Mesodermal cell (in vitro differentiated cells): ENCODE measurements around the gene RBM33.

Experiments
- H3K27ac ChIP-seq: 2 replicates; pipeline ENCODE4 v1.7.0; 2013; ENCODE audit warnings: mild to moderate bottlenecking, low read depth, low read length, moderate library complexity; ENCODE audit not compliant: severe bottlenecking
- H3K36me3 ChIP-seq: 2 replicates; pipeline ENCODE4 v1.7.1; 2013; ENCODE audit warnings: mild to moderate bottlenecking, low read length, moderate library complexity; ENCODE audit not compliant: control insufficient read depth, insufficient read depth
- H3K4me1 ChIP-seq: one replicate; pipeline ENCODE4 v1.7.1; 2013; ENCODE audit warnings: mild to moderate bottlenecking, low read length; ENCODE audit not compliant: insufficient read depth, control insufficient read depth, poor library complexity, severe bottlenecking
- H3K4me3 ChIP-seq: 2 replicates; pipeline ENCODE4 v1.7.0; 2013; ENCODE audit warnings: low read length, control low read depth, mild to moderate bottlenecking; ENCODE audit not compliant: insufficient read depth, poor library complexity, severe bottlenecking; ENCODE audit errors: extremely low read depth
- H3K9me3 ChIP-seq: 2 replicates; pipeline ENCODE4 v1.7.1; 2013; ENCODE audit warnings: mild to moderate bottlenecking, low read length, moderate library complexity; ENCODE audit not compliant: control insufficient read depth
- WGBS, 2 experiments: methylation state at CpG; one replicate each; pipeline ENCODE4 v1.1.5; 2013; ENCODE audit warnings: missing lambda C conversion rate in 2 of 2; ENCODE audit not compliant: insufficient coverage in 2 of 2; 5-methylcytosine and 5-hydroxymethylcytosine counted together

RBM33 gene

DNA sequence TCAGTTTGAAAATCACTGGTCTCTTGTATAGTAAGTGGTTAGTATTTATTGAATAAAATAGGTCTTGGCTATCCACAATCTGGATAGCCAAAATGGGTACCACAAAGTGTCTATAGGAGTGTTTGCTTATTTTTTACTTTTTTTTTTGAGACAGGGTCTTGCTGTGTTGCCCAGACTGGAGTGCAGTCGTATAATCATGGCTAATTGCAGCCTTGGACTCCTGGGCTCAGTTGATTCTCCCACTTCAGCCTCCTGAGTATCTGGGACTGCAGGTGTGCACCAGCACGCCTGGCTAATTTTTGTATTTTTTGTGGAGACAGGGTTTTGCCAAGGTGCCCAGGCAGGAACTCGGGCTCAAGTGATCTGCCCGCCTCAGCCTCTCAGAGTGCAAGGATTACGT is 2.8 kb downstream of the RBM33 start:
- Histone ChIP-seq H3K9me3 (peaks cover 19% of the 10 kb centered on the region), H3K4me1 (no peaks in the 10 kb centered on the region), H3K36me3 (peaks cover 49% of the 10 kb centered on the region), H3K27ac (no peak overlapping the region), H3K4me3 (no peak overlapping the region)
- 77% methylated on average over 5 of the region's 5 CpGs for WGBS, 2 experiments

GRCh38 chr7:155647734-155648133 is 3.3 kb downstream of the RBM33 start:
- Histone ChIP-seq H3K4me1 (no peaks in the 10 kb centered on the region), H3K27ac (no peak overlapping the region), H3K36me3 (peaks cover 46% of the 10 kb centered on the region), H3K9me3 (peaks cover 19% of the 10 kb centered on the region), H3K4me3 (no peak overlapping the region)
- WGBS, 2 experiments = 100% methylated on average over 1 of the region's 2 CpGs; no CpG with 5 or more reads in 1 of the 2 experiments

DNA sequence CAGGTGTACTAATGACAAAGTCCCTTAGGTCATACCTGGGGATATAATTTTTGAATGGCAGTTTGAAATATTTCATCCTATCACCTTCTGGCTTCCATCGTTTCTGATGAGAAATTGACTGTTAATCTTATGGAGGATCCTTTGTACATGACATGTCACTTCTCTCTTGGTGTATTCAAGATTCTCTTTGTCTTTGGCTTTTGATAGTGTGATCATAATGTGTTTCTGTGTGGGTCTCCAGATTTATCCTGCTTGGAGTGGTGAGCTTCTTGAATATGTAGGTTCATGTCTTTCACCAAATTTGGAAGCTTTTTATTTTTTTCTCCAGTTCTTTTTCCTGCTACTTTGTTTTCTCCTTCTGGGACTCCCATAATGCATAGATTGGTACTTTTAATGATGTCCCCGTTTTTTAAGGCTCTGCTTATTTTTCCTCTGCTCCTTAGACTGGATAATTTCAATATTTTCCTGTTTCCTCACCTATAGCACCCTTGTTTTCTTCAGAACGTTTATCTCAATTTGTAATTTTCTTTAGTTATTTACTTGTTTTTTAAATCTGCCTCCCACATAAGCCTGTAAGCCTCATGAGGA is 4.4 kb downstream of the RBM33 start:
- Histone ChIP-seq H3K27ac (no peak overlapping the region), H3K36me3 (peaks cover 42% of the 10 kb centered on the region), H3K4me3 (no peak overlapping the region), H3K9me3 (peaks cover 19% of the 10 kb centered on the region), H3K4me1 (no peaks in the 10 kb centered on the region)
- whole genome bisulfite sequencing, 2 experiments = 100% methylated on average over 1 of the region's 3 CpGs; no CpG with 5 or more reads in 1 of the 2 experiments

DNA sequence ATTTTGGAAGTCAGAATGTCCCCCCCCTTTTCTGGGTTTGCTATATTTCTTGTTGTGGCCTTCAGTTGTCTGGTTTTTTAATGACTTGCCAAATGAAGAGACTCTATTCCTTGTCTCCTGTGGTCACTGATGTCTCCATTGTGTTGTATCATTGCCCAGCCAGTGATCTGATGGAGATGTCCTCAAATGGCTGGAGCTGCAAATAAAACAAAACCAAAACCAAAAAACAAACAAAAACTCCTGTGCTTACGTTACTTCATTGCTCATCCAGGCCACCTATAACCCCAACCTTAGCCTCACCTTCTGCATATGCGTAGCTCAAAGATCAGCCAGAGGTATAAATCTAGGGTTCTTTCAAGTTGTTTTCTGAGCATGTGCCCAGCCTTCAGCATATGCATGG is 5.1 kb downstream of the RBM33 start:
- Histone ChIP-seq H3K4me1 (no peaks in the 10 kb centered on the region), H3K4me3 (no peak overlapping the region), H3K27ac (no peak overlapping the region), H3K9me3 (peaks cover 19% of the 10 kb centered on the region), H3K36me3 (peaks cover 42% of the 10 kb centered on the region)
- 92 to 96% methylated on average over 2 of the region's 2 CpGs for WGBS, 2 experiments

DNA sequence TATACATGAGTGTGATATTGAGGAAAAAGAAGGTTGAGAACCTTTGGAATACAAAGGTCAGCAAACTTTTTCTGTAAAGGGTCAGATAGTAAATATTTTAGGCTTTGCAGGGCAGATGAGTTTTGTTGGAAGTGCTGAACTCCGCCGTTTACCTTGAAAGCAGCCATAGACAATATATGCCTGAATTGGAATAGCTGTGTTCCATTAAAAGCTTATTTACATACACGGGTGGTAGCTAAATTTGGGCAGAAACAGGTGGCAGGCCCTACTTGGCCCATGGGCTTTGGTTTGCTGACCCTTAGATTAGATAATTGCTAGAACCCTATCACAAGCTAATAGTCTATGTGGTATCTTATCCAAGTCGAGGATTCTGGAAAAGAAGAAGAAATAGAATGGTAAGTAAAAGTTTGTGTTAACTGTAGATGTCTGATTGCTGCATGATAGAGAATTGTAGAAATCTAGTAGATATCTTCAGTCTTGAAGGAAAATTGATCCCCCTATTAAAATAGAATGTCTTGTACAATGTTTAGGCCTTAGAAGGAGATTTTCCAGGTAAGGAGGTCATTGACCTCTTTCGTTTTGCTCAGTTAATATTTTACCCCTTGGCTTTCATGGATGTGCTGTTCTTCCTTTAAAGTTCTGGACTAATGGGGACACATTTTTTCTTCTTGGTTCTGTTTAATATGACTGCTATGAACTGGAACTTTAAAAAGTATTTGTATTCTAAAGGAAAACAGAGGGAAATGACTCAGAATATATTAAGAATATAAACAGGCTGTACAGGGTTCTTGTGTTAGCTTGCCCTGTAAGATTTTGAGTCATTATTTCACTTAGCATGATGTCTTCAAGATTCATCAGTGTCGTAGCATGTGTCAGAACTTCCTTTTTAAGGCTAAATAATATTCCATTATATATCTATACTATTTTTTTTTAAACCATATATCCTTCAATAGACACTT is 8.0 kb downstream of the RBM33 start:
- Histone ChIP-seq H3K27ac (no peak overlapping the region), H3K9me3 (peaks cover 19% of the 10 kb centered on the region), H3K36me3 (peaks cover 29% of the 10 kb centered on the region), H3K4me3 (no peak overlapping the region), H3K4me1 (no peaks in the 10 kb centered on the region)
- WGBS, 2 experiments = 91 to 100% methylated on average over 4 of the region's 6 CpGs

GRCh38 chr7:155653803-155654202 is 9.3 kb downstream of the RBM33 start:
- Histone ChIP-seq H3K27ac (no peak overlapping the region), H3K4me3 (no peak overlapping the region), H3K9me3 (peaks cover 10% of the 10 kb centered on the region), H3K4me1 (no peaks in the 10 kb centered on the region), H3K36me3 (peaks cover 16% of the 10 kb centered on the region)
- 94 to 96% methylated on average over 2 of the region's 2 CpGs for WGBS, 2 experiments

DNA sequence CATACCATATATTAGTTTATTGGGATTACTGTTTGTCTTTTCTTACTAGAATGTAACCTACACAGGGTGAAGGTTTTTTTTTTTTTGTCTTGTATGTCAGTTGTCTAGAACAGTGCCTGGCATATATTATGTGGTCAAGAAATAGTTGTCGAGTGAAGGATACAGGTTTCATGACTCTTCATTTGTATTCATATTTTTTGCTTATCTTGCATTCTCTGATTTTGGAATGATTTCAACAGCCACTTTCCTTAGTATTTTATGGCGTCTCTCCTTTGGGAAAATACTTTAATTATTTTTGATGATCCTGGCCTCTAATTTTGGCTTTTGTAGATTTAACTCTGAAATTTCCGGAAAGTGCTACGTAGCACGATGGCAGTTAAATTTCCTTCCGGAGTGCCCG is 12.4 kb downstream of the RBM33 start:
- WGBS, 2 experiments = 58 to 75% methylated on average over 4 to 5 of the region's 7 CpGs
- Histone ChIP-seq H3K4me3 (no peak overlapping the region), H3K4me1 (no peaks in the 10 kb centered on the region), H3K9me3 (no peaks in the 10 kb centered on the region), H3K36me3 (peaks cover 4% of the 10 kb centered on the region), H3K27ac (no peak overlapping the region)

- no peaks in the 10 kb centered on the region for H3K9me3 ChIP-seq
- 90 to 100% methylated on average over 1 to 2 of the region's 5 CpGs for WGBS, 2 experiments
- no peak overlapping the region for H3K4me3 ChIP-seq
- peaks cover 2% of the 10 kb centered on the region for H3K36me3 ChIP-seq
- H3K27ac ChIP-seq = no peak overlapping the region
- H3K4me1 ChIP-seq = peaks cover 2% of the 10 kb centered on the region
These were observed 15.7 kb downstream of the RBM33 start for GRCh38 chr7:155660059-155660757.

DNA sequence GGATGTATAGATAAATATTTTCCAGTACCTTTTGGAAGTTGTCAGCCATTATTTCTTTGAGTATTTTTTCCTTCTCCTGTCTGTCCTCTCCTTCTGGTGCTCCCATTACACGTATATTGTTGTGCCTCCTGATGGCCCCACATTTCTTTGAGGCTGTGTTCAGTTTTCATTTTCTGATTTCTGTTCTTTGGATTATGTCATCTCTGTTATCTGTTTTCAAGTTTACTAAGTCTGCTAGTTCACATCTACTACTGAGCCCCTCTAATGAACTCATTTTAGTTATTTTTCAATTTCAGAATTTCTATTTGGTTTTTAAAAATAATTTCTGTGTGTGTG is 16.3 kb downstream of the RBM33 start:
- Histone ChIP-seq H3K9me3 (no peaks in the 10 kb centered on the region), H3K4me3 (no peak overlapping the region), H3K36me3 (peaks cover 4% of the 10 kb centered on the region), H3K4me1 (peaks cover 7% of the 10 kb centered on the region), H3K27ac (no peak overlapping the region)
- WGBS, 2 experiments = no CpG with 5 or more reads among the region's 1 CpG

DNA sequence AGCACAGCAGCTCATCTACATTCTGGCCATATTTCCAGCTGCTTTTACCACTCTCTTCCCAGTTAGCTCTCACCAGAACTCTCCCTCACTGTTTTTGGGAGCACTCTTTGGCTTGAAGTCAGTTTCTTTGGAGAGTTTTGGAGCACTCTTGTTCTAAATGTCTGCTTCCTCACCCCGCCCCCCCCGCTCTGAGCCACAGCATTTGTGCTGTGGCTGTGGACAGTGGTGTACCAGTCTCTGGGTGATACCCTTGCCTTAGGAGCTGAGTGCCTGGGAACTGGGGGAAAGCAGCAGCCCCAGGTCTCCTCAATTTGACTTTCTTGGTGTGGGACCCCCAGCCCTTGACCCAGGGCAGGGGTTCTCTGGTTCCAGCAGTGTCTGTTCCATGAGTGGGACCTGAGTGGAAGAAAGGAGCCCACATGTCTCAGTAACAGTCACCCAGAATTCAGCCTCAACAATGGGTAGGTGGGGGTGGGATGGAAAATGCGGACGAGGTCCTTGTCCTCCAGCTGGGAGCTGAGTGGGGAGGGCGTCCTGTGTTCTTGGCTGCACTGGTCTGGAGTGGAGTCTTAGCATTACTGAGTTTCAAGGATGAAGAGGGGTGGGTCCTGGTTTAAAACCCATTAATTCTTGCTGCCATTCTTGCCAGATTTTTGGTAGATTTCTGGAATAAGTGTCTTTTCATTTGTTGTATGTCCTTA is 18.0 kb downstream of the RBM33 start:
- Histone ChIP-seq H3K4me1 (peaks cover 11% of the 10 kb centered on the region), H3K9me3 (no peaks in the 10 kb centered on the region), H3K4me3 (no peak overlapping the region), H3K36me3 (peaks cover 10% of the 10 kb centered on the region), H3K27ac (no peak overlapping the region)
- WGBS, 2 experiments = 100% methylated on average over 3 of the region's 5 CpGs
